Measurements from ENCODE around the gene ULK1.

GRCh38 chr12:131882804-131883520, 11.5 kb upstream of the ULK1 start:
- no peak for TF ChIP-seq EZH2phosphoT487 (IDR thresholded peaks at IDR 0.05)
- TF ChIP-seq, protein P1, sequence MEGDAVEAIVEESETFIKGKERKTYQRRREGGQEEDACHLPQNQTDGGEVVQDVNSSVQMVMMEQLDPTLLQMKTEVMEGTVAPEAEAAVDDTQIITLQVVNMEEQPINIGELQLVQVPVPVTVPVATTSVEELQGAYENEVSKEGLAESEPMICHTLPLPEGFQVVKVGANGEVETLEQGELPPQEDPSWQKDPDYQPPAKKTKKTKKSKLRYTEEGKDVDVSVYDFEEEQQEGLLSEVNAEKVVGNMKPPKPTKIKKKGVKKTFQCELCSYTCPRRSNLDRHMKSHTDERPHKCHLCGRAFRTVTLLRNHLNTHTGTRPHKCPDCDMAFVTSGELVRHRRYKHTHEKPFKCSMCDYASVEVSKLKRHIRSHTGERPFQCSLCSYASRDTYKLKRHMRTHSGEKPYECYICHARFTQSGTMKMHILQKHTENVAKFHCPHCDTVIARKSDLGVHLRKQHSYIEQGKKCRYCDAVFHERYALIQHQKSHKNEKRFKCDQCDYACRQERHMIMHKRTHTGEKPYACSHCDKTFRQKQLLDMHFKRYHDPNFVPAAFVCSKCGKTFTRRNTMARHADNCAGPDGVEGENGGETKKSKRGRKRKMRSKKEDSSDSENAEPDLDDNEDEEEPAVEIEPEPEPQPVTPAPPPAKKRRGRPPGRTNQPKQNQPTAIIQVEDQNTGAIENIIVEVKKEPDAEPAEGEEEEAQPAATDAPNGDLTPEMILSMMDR (IDR thresholded peaks at IDR 0.05): no peak
